ENCODE data around the gene C1QC. TPM values are rescaled to one million over a fixed set of nuclear protein-coding genes. Genes with fewer than 3 reads are reported as not detected.

Gene C1QC
- total RNA-seq, 1 donor from 2014 or later, result 800 TPM

- Histone ChIP-seq H3K36me3 (no peaks in the 10 kb centered on the region), H3K4me3 (no peak overlapping the region), H3K4me1 (no peaks in the 10 kb centered on the region), H3K9me3 (no peaks in the 10 kb centered on the region), H3K27me3 (ENCODE audit: low read depth) (peaks cover 22% of the 10 kb centered on the region), H3K27ac (no peak overlapping the region)
- TF ChIP-seq CTCF (IDR thresholded peaks at IDR 0.05), result no peak
- ATAC-seq (no peak), DNase-seq (no peak)
- intact Hi-C loops (cut with DNase I), result no loop called here
Observed at GRCh38 chr1:22633697-22634463, 9.6 kb upstream of the C1QC start.

- H3K27ac ChIP-seq, result no peak overlapping the region
- H3K4me3 ChIP-seq, result no peak overlapping the region
- peaks cover 21% of the 10 kb centered on the region for H3K27me3 ChIP-seq (ENCODE audit: low read depth)
- no peak for TF ChIP-seq CTCF (IDR thresholded peaks at IDR 0.05)
- H3K4me1 ChIP-seq, result no peaks in the 10 kb centered on the region
- no peaks in the 10 kb centered on the region for H3K9me3 ChIP-seq
- intact Hi-C loops (cut with DNase I), result no loop called here
- no peak for DNase-seq
- ATAC-seq, result no peak
- H3K36me3 ChIP-seq, result no peaks in the 10 kb centered on the region
Observed at GRCh38 chr1:22635436-22635835, 8.0 kb upstream of the C1QC start.

GRCh38 chr1:22636353-22636752 lies 7.1 kb upstream of the C1QC start, which contains the start of gene C1QA:
Gene C1QA (plus strand): TSS chr1:22636628. CDS start chr1:22637617, 989 bp downstream.
- intact Hi-C loops (cut with DNase I), result no loop called here
- ATAC-seq (peak; percentile 82 to 93), DNase-seq (peak; percentile 88)
- H3K27me3 ChIP-seq (ENCODE audit: low read depth), result peaks cover 21% of the 10 kb centered on the region
- H3K4me3 ChIP-seq, result peak within 1 kb of the TSS; percentile 46
- H3K4me1 ChIP-seq, result no peaks in the 10 kb centered on the region
- TF ChIP-seq CTCF (IDR thresholded peaks at IDR 0.05), result no peak
- no peaks in the 10 kb centered on the region for H3K9me3 ChIP-seq
- no peaks in the 10 kb centered on the region for H3K36me3 ChIP-seq
- H3K27ac ChIP-seq, result peak within 1 kb of the TSS; percentile 60

GRCh38 chr1:22636927-22637326 lies 6.5 kb upstream of the C1QC start:
- no peaks in the 10 kb centered on the region for H3K36me3 ChIP-seq
- H3K9me3 ChIP-seq, result no peaks in the 10 kb centered on the region
- peaks cover 3% of the 10 kb centered on the region for H3K4me1 ChIP-seq
- peak overlapping the region; percentile 46 for H3K4me3 ChIP-seq
- peak overlapping the region; percentile 60 for H3K27ac ChIP-seq
- H3K27me3 ChIP-seq (ENCODE audit: low read depth), result peaks cover 22% of the 10 kb centered on the region
- ATAC-seq (no peak), DNase-seq (no peak)
- intact Hi-C loops (cut with DNase I), result no loop called here
- TF ChIP-seq CTCF (IDR thresholded peaks at IDR 0.05), result no peak

GRCh38 chr1:22637907-22638445 lies 5.5 kb upstream of the C1QC start:
- intact Hi-C loops (cut with DNase I), result no loop called here
- Histone ChIP-seq H3K27me3 (ENCODE audit: low read depth) (peaks cover 25% of the 10 kb centered on the region), H3K36me3 (no peaks in the 10 kb centered on the region), H3K4me3 (peak overlapping the region; percentile 46), H3K4me1 (peaks cover 4% of the 10 kb centered on the region), H3K27ac (peak overlapping the region; percentile 60), H3K9me3 (no peaks in the 10 kb centered on the region)
- TF ChIP-seq CTCF (IDR thresholded peaks at IDR 0.05), result no peak
- ATAC-seq (no peak), DNase-seq (no peak)
